HFF-Myc (cell line): ENCODE data around the gene CTNNA1.
A peak's percentile ranks its signal among the peaks of the same experiment; 100 is the strongest.
"Not testable (repeated sequence)": the region's sequence is repeated elsewhere in the genome, so short reads cannot be mapped to it uniquely, and the experiment has no call there.

Experiments used
- DNase-seq: peaks from one replicate; pipeline ENCODE4 v3.0.0-alpha.2; 2011; ENCODE audit warnings: low read depth; ENCODE audit errors: extremely low read depth
- H3K4me3 ChIP-seq: replicated peaks from 2 replicates; pipeline ENCODE4 v1.5.1; 2011; ENCODE audit warnings: low read depth, mild to moderate bottlenecking, control low read depth, low read length
- TF ChIP-seq, protein P1 (sequence below): IDR thresholded peaks from 2 replicates; pipeline ENCODE4 v1.5.1; 2012; ENCODE audit warnings: mild to moderate bottlenecking, low read depth, low read length, control low read depth; ENCODE audit errors: missing control alignments

The CTNNA1 gene, protein sequence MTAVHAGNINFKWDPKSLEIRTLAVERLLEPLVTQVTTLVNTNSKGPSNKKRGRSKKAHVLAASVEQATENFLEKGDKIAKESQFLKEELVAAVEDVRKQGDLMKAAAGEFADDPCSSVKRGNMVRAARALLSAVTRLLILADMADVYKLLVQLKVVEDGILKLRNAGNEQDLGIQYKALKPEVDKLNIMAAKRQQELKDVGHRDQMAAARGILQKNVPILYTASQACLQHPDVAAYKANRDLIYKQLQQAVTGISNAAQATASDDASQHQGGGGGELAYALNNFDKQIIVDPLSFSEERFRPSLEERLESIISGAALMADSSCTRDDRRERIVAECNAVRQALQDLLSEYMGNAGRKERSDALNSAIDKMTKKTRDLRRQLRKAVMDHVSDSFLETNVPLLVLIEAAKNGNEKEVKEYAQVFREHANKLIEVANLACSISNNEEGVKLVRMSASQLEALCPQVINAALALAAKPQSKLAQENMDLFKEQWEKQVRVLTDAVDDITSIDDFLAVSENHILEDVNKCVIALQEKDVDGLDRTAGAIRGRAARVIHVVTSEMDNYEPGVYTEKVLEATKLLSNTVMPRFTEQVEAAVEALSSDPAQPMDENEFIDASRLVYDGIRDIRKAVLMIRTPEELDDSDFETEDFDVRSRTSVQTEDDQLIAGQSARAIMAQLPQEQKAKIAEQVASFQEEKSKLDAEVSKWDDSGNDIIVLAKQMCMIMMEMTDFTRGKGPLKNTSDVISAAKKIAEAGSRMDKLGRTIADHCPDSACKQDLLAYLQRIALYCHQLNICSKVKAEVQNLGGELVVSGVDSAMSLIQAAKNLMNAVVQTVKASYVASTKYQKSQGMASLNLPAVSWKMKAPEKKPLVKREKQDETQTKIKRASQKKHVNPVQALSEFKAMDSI

DNA sequence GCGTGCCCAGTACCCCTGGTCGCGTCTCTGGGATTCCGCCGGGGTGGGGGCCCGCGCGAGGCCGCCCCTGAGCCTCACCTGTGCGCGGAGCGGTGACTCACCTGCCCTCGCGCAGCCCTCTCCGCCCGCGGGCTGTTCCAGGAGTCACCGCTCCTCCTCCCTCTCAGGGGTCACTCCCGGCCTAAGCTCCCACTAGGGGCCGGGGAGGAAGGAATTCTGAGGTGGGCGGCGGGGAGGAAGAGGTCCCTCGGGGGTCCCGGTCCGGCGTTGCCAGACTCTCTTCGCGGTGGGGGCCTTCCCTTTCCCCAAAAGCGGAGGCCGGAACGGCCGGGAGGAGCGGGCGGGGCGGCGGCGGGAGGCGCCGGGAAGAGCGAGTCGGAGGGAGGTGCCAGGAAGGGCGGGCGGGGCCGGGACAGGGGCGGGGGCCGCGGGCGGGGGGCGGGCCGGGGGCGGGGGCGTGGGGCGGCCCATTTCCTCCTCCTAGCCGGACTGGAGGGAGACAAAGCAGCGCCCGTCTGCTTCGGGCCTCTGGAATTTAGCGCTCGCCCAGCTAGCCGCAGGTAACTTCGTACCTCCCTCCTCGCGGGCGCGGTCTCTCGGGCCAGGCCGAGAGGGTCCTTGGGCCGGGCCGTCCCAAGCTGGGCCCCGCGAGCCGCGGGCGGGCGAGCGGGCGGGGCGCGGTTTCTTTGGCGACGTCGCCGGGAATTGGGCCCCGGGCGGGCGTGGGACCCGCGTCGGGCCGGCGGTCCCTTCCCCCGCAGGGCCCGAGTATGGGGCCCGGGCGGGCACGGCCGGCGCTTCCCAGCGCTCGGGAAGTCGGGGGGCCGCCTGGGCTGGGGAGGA is at the start of gene CTNNA1:
CTNNA1 (plus strand) TSS at position 475 of the 843 bp plus-strand sequence. CDS start 28,500 bp downstream, outside the sequence.
- TF ChIP-seq, protein P1, sequence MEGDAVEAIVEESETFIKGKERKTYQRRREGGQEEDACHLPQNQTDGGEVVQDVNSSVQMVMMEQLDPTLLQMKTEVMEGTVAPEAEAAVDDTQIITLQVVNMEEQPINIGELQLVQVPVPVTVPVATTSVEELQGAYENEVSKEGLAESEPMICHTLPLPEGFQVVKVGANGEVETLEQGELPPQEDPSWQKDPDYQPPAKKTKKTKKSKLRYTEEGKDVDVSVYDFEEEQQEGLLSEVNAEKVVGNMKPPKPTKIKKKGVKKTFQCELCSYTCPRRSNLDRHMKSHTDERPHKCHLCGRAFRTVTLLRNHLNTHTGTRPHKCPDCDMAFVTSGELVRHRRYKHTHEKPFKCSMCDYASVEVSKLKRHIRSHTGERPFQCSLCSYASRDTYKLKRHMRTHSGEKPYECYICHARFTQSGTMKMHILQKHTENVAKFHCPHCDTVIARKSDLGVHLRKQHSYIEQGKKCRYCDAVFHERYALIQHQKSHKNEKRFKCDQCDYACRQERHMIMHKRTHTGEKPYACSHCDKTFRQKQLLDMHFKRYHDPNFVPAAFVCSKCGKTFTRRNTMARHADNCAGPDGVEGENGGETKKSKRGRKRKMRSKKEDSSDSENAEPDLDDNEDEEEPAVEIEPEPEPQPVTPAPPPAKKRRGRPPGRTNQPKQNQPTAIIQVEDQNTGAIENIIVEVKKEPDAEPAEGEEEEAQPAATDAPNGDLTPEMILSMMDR, result no peak
- no peak for DNase-seq
- H3K4me3 ChIP-seq, result peak within 1 kb of the TSS; percentile 91

DNA sequence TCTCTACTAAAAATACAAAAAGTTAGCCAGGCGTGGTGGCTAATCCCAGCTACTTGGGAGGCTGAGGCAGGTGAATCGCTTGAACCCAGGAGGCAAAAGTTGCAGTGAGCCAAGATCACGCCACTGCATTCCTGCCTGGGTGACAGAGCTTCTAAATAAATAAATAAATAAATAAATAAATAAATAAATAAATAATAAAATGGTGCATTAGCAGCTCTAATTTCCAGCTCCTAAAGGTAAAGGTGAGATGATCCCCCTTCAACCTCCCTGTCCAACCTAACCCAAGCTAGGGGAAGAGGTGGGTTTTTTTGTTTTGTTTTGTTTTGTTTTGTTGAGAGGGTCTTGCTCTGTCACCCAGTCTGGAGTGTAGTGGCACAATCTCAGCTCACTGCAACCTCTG is 49.4 kb upstream of the CTNNA1 start:
- not testable (repeated sequence) for H3K4me3 ChIP-seq

DNA sequence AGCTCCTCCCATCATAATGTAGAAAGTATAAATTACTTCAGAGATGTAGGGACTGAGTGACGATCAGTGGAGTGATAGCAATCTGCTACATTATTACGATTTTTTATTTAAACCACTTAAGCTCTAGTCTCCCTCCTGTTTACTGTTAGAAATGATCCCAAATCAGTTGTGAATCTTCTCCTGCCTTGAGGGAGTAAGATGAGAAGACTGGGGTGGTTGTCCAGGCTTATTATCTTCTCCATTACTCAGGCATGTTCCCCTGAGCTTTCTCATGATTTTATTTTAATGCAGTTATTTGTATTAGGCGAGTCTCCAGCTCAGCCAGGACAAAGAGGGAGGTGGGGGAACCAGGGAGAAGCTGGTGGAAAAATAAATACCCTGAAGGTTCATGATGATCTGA is 48.2 kb upstream of the CTNNA1 start:
- DNase-seq, result no peak
- TF ChIP-seq, protein P1, result no peak
- no peak overlapping the region for H3K4me3 ChIP-seq

More for the DNA sequence above, 49.4 kb upstream of the CTNNA1 start:
- DNase-seq, result not testable (repeated sequence)

DNA sequence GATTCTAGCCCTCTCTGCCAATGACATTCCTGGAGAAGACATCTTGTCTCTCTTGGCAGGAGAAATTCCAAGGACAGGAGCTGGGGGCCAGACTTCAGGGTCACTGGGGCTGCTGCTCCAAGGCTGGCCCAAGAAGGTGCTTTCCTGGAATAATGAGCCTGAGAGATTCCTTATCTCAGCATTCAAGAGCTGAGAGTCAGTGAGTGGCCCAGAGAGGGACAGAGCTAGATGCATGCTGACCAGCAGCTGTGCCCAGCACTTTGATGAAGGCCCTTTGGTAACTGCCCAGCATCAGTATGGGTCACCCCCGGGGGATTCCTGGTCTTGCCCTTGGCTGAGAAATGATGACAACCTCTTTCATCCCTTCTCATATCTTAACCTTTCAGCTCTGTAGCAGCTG is 47.7 kb upstream of the CTNNA1 start:
- H3K4me3 ChIP-seq, result no peak overlapping the region
- TF ChIP-seq, protein P1, result no peak
- DNase-seq, result no peak

DNA sequence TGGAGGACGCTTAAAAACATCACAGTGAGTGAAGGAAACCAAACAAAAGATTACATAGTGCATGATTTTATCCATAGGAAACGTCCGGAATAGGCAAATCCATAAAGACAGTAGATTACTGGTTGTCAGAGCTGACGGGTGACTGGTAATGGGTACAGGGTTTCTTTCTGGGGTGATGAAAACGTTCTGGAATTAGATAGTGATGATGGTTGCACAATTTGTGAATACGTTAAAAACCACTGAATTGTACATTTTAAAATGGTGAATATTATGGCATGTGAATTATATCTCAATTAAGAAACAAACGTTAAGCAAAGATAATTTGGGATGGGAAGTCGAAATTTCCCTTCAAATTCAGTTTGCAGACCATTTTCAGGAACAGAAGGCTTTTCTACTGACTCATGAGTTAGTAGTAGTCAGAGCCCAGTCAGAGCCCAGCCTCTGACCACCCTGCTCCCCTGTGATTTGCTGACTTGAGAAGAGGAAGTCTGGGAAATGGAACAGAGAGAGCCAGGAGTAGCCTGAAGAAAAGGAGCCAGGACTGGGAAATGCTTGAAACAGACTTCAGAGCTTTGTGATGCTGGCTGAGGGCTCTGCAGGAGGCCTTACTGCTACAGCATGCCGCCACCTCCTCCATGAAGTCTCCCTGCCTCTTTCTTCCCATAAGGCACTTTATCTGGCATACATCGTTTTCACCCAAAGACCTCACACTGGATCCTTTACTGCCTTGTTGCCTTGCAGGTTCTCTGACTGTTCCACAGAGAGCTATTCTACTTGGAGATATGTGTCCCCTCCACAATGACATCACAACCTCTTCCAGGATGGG is 46.4 kb upstream of the CTNNA1 start:
- no peak overlapping the region for H3K4me3 ChIP-seq
- TF ChIP-seq, protein P1, result no peak
- DNase-seq, result no peak

DNA sequence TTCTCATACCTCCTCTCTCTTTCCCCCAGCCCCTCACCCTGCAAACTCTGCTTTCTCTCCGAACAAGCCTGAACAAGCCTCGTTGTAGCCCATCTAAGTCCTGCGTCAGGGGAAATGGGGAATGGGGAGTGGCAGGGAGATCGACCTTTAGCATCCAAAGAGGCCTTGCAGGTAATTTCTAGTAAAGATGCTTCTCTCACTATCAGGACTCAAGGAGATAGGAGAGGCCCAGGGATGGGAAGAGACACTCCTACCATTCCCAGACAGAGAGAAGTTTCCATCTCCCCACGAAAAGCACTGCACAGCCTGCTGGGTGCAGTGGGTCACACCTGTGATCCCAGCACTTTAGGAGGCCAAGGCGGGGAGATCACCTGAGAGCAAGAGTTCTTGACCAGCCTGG is 44.4 kb upstream of the CTNNA1 start:
- no peak for DNase-seq
- TF ChIP-seq, protein P1, result no peak
- H3K4me3 ChIP-seq, result no peak overlapping the region
